ENCODE results near the gene PRPF6. TPM values are rescaled to one million over a fixed set of nuclear protein-coding genes. Genes with fewer than 3 reads are reported as not detected.
A peak's percentile ranks its signal among the peaks of the same experiment; 100 is the strongest.

PRPF6 gene
- total and polyA plus RNA-seq, 2 of the 13 experiments (the other 11 are each of a cell fraction or from before 2014, with no cell fraction given): 63.7 to 101 TPM

DNA sequence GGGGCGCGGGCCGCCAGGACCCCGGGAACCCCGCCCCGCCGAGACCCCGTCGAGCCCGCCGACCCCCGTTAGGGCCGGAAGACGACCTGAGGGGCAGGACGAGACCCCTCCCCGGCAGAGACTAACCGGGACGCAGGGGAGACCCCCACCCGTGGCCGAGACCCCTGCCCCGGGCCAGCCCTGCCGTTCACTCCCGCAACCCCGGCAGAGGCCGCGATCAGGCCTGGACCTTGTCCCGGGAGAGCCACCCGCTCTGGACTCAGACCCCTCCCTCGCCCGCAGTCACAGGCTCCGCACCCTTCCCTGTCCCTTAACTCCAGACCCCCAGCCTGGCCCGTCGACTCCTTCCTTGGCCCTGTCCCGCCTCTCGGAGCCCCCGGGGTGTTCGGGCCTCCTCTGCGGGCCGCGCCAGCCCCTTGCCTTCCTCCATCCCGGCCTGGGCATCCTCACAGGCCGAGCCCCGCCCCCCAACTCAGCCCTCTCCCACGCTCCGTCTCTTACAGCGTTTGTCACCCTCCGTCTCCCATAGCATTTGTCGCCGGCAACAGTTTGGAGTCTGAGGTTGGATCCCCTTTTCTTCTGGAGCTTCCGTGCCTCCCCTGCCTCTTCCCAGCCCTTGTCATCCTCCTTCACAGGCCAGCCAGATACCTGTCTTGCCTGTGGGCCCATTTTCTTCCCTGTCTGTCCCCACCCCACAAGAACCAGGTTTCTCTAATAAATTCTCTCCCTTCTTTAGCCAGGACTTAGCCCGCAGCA, 82.6 kb downstream of the PRPF6 start (continued):
- TF ChIP-seq FOXC1 (CRISPR knock-in tag; IDR thresholded peaks at IDR 0.05; ENCODE audit: borderline replicate concordance) (peak; percentile 89), CHD2 (IDR thresholded peaks at IDR 0.05; ENCODE audit: low read depth, low read length) (no peak), ZNF180 (CRISPR knock-in tag; IDR thresholded peaks at IDR 0.05; ENCODE audit: borderline replicate concordance, low read depth) (no peak), ZSCAN9 (CRISPR knock-in tag; IDR thresholded peaks at IDR 0.05; ENCODE audit: borderline replicate concordance) (no peak), NAIF1 (CRISPR knock-in tag; IDR thresholded peaks at IDR 0.05; ENCODE audit: borderline replicate concordance) (no peak), ZEB1 (IDR thresholded peaks at IDR 0.05; ENCODE audit: insufficient replicate concordance, low read depth) (no peak), CENPT (CRISPR knock-in tag; IDR thresholded peaks at IDR 0.05; ENCODE audit: low read depth) (no peak), REXO4 (CRISPR knock-in tag; IDR thresholded peaks at IDR 0.05; ENCODE audit: borderline replicate concordance) (no peak), ZFP90 (CRISPR knock-in tag; IDR thresholded peaks at IDR 0.05; ENCODE audit: borderline replicate concordance) (peak; percentile 13; the same call in 1 of the 2 replicates), RFX3 (CRISPR knock-in tag; IDR thresholded peaks at IDR 0.05) (no peak; the same call in 1 of the 2 replicates), NONO (IDR thresholded peaks at IDR 0.05) (no peak), NONO (CRISPR knock-in tag; conservative IDR thresholded peaks at IDR 0.05) (no peak; the same call in none of the 2 replicates), GABPB1 (CRISPR knock-in tag; IDR thresholded peaks at IDR 0.05) (0 out of 2 replicates have a peak, but pooled peaks have one; percentile 7), ZBTB46 (CRISPR knock-in tag; IDR thresholded peaks at IDR 0.05; ENCODE audit: borderline replicate concordance) (no peak), ZFP36L2 (CRISPR knock-in tag; IDR thresholded peaks at IDR 0.05) (no peak), BHLHE40 (IDR thresholded peaks at IDR 0.05; ENCODE audit: low read length) (peak; percentile 17; the same call in 1 of the 2 replicates), POGZ (CRISPR knock-in tag; IDR thresholded peaks at IDR 0.05) (no peak), GABPA (IDR thresholded peaks at IDR 0.05; ENCODE audit: low read depth, low read length) (no peak), GABPA (CRISPR knock-in tag; IDR thresholded peaks at IDR 0.05; ENCODE audit: low read depth) (0 out of 2 replicates have a peak, but pooled peaks have one; percentile 16), HDAC6 (IDR thresholded peaks at IDR 0.05; ENCODE audit: low read depth, low read length) (no peak)
- TF ChIP-seq, protein P1, sequence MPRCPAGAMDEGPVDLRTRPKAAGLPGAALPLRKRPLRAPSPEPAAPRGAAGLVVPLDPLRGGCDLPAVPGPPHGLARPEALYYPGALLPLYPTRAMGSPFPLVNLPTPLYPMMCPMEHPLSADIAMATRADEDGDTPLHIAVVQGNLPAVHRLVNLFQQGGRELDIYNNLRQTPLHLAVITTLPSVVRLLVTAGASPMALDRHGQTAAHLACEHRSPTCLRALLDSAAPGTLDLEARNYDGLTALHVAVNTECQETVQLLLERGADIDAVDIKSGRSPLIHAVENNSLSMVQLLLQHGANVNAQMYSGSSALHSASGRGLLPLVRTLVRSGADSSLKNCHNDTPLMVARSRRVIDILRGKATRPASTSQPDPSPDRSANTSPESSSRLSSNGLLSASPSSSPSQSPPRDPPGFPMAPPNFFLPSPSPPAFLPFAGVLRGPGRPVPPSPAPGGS (CRISPR knock-in tag; IDR thresholded peaks at IDR 0.05): no peak
- TF ChIP-seq, protein P2, sequence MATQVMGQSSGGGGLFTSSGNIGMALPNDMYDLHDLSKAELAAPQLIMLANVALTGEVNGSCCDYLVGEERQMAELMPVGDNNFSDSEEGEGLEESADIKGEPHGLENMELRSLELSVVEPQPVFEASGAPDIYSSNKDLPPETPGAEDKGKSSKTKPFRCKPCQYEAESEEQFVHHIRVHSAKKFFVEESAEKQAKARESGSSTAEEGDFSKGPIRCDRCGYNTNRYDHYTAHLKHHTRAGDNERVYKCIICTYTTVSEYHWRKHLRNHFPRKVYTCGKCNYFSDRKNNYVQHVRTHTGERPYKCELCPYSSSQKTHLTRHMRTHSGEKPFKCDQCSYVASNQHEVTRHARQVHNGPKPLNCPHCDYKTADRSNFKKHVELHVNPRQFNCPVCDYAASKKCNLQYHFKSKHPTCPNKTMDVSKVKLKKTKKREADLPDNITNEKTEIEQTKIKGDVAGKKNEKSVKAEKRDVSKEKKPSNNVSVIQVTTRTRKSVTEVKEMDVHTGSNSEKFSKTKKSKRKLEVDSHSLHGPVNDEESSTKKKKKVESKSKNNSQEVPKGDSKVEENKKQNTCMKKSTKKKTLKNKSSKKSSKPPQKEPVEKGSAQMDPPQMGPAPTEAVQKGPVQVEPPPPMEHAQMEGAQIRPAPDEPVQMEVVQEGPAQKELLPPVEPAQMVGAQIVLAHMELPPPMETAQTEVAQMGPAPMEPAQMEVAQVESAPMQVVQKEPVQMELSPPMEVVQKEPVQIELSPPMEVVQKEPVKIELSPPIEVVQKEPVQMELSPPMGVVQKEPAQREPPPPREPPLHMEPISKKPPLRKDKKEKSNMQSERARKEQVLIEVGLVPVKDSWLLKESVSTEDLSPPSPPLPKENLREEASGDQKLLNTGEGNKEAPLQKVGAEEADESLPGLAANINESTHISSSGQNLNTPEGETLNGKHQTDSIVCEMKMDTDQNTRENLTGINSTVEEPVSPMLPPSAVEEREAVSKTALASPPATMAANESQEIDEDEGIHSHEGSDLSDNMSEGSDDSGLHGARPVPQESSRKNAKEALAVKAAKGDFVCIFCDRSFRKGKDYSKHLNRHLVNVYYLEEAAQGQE (IDR thresholded peaks at IDR 0.05; ENCODE audit: borderline replicate concordance in 1 of 2, low read depth in 1 of 2, low read length in 2 of 2): no peak; a peak in 1 of 4 replicates
- TF ChIP-seq, protein P3, sequence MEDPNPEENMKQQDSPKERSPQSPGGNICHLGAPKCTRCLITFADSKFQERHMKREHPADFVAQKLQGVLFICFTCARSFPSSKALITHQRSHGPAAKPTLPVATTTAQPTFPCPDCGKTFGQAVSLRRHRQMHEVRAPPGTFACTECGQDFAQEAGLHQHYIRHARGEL (CRISPR knock-in tag; IDR thresholded peaks at IDR 0.05): 0 out of 2 replicates have a peak, but pooled peaks have one; percentile 21

Data from HepG2 (cell line).